ENCODE measurements around the gene DVL3. TPM values are rescaled to one million over a fixed set of nuclear protein-coding genes. Genes with fewer than 3 reads are reported as not detected.

The DVL3 gene
- total and polyA plus RNA-seq, 2 experiments from 2014 or later, result 49.1 to 121 TPM

DNA sequence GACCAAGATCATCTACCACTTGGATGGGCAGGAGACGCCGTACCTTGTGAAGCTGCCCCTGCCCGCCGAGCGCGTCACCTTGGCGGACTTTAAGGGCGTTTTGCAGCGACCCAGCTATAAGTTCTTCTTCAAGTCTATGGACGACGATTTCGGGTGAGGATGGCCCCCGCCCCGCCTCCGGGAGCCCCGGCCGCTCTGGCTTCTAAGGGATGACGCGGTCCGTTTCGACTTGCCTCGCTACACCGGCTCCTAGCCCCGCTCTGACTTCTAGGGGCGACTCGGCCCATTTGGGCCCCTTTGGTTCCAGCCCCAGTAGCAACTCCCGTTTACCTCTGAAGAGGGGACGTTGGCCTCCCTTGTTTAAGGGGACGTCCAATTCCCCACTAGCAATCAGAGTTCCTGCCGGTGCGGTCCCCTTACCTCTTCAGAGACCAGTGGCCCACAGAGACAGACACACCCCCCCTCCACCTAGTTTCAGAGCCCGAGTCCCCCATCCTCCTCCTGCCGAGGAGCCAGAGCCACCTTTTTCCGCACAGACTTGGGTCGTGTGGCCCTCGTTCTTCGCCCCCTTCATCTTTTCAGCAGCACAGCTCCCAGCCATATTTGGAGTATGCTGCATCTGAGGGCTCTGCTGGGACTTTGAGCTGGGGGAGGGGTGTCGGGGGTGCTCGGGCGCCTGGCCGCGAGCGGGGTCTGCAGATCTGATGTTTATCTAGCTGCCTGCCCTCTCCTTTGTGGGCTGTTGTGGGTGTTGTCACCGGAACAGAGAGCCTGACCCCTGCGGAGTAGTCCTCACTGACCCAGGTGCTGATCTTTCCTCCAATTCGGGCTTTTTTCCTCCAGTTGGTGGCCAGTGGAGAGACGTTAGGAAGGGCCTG is 706 bp downstream of the DVL3 start:
- peak overlapping the region; percentile 100 for H3K4me3 ChIP-seq
- H3K27me3 ChIP-seq, result no peaks in the 10 kb centered on the region
- peak; percentile 52 for DNase-seq (ENCODE audit: low spot score)
- H3K9me3 ChIP-seq (ENCODE audit: low read depth), result no peaks in the 10 kb centered on the region
- H3K4me1 ChIP-seq (ENCODE audit: insufficient read depth), result peaks cover 37% of the 10 kb centered on the region
- peak overlapping the region; percentile 94 for H3K27ac ChIP-seq
- H3K9me2 ChIP-seq (replicated peaks; ENCODE audit: insufficient read depth), result no peaks in the 10 kb centered on the region
- TF ChIP-seq EZH2 (IDR thresholded peaks at IDR 0.05; ENCODE audit: borderline replicate concordance) (no peak), EZH2phosphoT487 (IDR thresholded peaks at IDR 0.05; ENCODE audit: low read depth, severe bottlenecking, unreplicated experiment) (no peak)
- TF ChIP-seq, protein P1, sequence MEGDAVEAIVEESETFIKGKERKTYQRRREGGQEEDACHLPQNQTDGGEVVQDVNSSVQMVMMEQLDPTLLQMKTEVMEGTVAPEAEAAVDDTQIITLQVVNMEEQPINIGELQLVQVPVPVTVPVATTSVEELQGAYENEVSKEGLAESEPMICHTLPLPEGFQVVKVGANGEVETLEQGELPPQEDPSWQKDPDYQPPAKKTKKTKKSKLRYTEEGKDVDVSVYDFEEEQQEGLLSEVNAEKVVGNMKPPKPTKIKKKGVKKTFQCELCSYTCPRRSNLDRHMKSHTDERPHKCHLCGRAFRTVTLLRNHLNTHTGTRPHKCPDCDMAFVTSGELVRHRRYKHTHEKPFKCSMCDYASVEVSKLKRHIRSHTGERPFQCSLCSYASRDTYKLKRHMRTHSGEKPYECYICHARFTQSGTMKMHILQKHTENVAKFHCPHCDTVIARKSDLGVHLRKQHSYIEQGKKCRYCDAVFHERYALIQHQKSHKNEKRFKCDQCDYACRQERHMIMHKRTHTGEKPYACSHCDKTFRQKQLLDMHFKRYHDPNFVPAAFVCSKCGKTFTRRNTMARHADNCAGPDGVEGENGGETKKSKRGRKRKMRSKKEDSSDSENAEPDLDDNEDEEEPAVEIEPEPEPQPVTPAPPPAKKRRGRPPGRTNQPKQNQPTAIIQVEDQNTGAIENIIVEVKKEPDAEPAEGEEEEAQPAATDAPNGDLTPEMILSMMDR (IDR thresholded peaks at IDR 0.05; ENCODE audit: poor library complexity), result no peak
- H3K4me2 ChIP-seq, result peak overlapping the region; percentile 96
- no peaks in the 10 kb centered on the region for H3K36me3 ChIP-seq (replicated peaks; ENCODE audit: insufficient read depth, low read depth)
- 2% methylated on average over 44 of the region's 47 CpGs for WGBS (ENCODE audit: low lambda C conversion rate, missing lambda C conversion rate)
- peaks cover 40% of the 10 kb centered on the region for H4K20me1 ChIP-seq (ENCODE audit: insufficient read depth, poor library complexity, severe bottlenecking)
- H2AFZ ChIP-seq, result peak overlapping the region; percentile 52
- peaks cover 69% of the 10 kb centered on the region for H3K79me2 ChIP-seq

DNA sequence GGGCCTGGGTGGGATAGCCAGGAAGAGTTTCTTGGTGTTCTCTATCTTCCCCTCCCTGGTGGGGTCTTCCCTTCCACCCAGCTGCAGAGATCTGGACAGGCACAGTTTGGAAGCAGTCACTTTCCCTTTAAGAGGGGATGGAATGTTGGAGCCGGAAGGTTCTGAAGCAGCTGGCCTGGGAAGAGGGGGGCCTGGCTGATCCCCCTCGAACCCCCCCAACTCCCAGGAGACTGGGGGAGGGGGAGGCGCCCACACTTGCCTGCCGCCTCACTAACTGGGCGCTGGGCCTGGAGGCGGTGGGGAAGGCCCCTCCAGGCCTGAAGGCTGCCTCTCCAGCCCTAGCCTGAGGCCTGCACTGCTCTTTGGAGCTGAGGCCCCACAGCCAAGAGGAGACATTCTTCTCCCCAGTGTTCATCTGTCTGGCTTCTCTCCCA is 1.4 kb downstream of the DVL3 start:
- no peaks in the 10 kb centered on the region for H3K9me2 ChIP-seq (replicated peaks; ENCODE audit: insufficient read depth)
- H3K4me3 ChIP-seq, result peak overlapping the region; percentile 100
- no peaks in the 10 kb centered on the region for H3K9me3 ChIP-seq (ENCODE audit: low read depth)
- 2% methylated on average over 6 of the region's 6 CpGs for WGBS (ENCODE audit: low lambda C conversion rate, missing lambda C conversion rate)
- H3K36me3 ChIP-seq (replicated peaks; ENCODE audit: insufficient read depth, low read depth), result no peaks in the 10 kb centered on the region
- peak; percentile 66 for DNase-seq (ENCODE audit: low spot score)
- peak overlapping the region; percentile 94 for H3K27ac ChIP-seq
- H3K79me2 ChIP-seq, result peaks cover 75% of the 10 kb centered on the region
- peaks cover 46% of the 10 kb centered on the region for H4K20me1 ChIP-seq (ENCODE audit: insufficient read depth, poor library complexity, severe bottlenecking)
- no peak for TF ChIP-seq EZH2phosphoT487 (IDR thresholded peaks at IDR 0.05; ENCODE audit: low read depth, severe bottlenecking, unreplicated experiment)
- no peak for TF ChIP-seq EZH2 (IDR thresholded peaks at IDR 0.05; ENCODE audit: borderline replicate concordance)
- TF ChIP-seq, protein P1 (IDR thresholded peaks at IDR 0.05; ENCODE audit: poor library complexity), result no peak
- H3K4me1 ChIP-seq (ENCODE audit: insufficient read depth), result peaks cover 39% of the 10 kb centered on the region
- no peaks in the 10 kb centered on the region for H3K27me3 ChIP-seq
- peak overlapping the region; percentile 96 for H3K4me2 ChIP-seq
- H2AFZ ChIP-seq, result peak overlapping the region; percentile 52

DNA sequence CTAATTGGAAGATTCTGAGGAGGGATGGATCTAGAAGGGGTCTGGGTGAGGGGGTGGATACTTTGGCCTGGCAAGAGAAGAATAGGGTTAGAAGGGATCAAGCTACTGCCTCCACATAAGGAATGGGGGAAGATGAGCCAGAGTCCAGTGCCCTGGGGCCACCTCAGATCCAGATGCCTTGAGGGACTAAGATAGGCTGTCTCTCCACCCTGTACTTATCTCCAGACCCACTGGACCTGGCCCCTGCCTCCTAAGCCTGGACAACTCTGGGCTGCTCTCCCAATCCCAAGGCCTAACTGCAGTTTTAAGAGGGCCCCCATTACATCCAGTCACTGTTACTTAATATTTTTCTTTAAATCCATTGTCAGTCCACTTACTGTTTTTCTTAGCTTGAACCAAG is 2.0 kb downstream of the DVL3 start:
- DNase-seq (ENCODE audit: low spot score), result no peak
- Histone ChIP-seq H4K20me1 (ENCODE audit: insufficient read depth, poor library complexity, severe bottlenecking) (peaks cover 53% of the 10 kb centered on the region), H3K9me3 (ENCODE audit: low read depth) (no peaks in the 10 kb centered on the region), H3K4me3 (peak overlapping the region; percentile 100), H3K27me3 (no peaks in the 10 kb centered on the region), H3K79me2 (peaks cover 81% of the 10 kb centered on the region), H2AFZ (no peak overlapping the region), H3K36me3 (replicated peaks; ENCODE audit: insufficient read depth, low read depth) (no peaks in the 10 kb centered on the region), H3K4me1 (ENCODE audit: insufficient read depth) (peaks cover 39% of the 10 kb centered on the region), H3K9me2 (replicated peaks; ENCODE audit: insufficient read depth) (no peaks in the 10 kb centered on the region), H3K4me2 (peak overlapping the region; percentile 96), H3K27ac (peak overlapping the region; percentile 94)
- no peak for TF ChIP-seq EZH2 (IDR thresholded peaks at IDR 0.05; ENCODE audit: borderline replicate concordance)
- TF ChIP-seq, protein P1 (IDR thresholded peaks at IDR 0.05; ENCODE audit: poor library complexity), result no peak
- TF ChIP-seq EZH2phosphoT487 (IDR thresholded peaks at IDR 0.05; ENCODE audit: low read depth, severe bottlenecking, unreplicated experiment), result no peak

Data from hepatocyte (in vitro differentiated cells).